SH-SY5Y (cell line): Measurements from ENCODE around the gene RABEP2.

Experiments
- GATA2 ChIP-seq: IDR thresholded peaks from 2 replicates; pipeline ENCODE4 v1.6.1; 2011; ENCODE audit warnings: mild to moderate bottlenecking, low read depth, low read length
- GATA3 ChIP-seq: IDR thresholded peaks from 2 replicates; pipeline ENCODE4 v1.6.1; 2011; ENCODE audit warnings: low read depth, mild to moderate bottlenecking, low read length, moderate library complexity

DNA sequence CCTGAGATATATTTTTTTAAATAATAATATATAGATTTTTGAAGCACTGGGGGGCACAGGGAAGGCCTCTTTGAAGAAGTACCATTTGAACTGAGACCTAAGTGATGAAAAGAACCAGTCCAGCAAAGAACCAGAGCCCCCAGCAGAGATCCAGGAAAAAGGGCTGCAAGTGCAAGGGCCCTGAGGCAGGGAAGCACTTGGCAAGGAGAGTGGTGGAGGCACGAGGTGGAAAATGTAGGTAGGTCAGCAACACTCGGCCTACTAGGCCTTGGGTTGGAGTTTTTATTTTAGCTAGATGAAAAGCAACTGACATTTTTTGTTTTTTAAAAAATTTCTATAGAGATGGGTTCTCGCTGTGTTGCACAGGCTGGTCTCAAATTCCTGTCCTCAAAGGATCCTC lies 5.2 kb upstream of the RABEP2 start:
- TF ChIP-seq GATA3 (no peak), GATA2 (no peak)
